HL-60 (cell line): Measurements from ENCODE around the gene GBGT1.
"Not testable (repeated sequence)": the region's sequence is repeated elsewhere in the genome, so short reads cannot be mapped to it uniquely, and the experiment has no call there.

Experiments used
- DNase-seq, 2 experiments: peaks; one replicate each; pipeline ENCODE4 v3.0.0-alpha.2; 2010 to 2020; ENCODE audit warnings: low read depth in 1 of 2, low spot score in 1 of 2
- H3K27ac ChIP-seq: fragments of 250-450 bp; sonication (Bioruptor Pico); replicated peaks from 2 replicates; pipeline ENCODE4 v1.5.1; 2020; ENCODE audit warnings: mild to moderate bottlenecking, moderate library complexity
- H3K27me3 ChIP-seq: fragments of 250-450 bp; sonication (Bioruptor Pico); 2 replicates; pipeline ENCODE4 v1.5.1; 2021; ENCODE audit warnings: mild to moderate bottlenecking, moderate library complexity; ENCODE audit not compliant: insufficient read depth, poor library complexity, severe bottlenecking
- H3K4me3 ChIP-seq: replicated peaks from 2 replicates; pipeline ENCODE4 v1.5.1; 2011; ENCODE audit warnings: mild to moderate bottlenecking, control low read depth, low read length; ENCODE audit not compliant: insufficient read depth
- CTCF ChIP-seq: IDR thresholded peaks from one replicate; pipeline ENCODE4 v1.5.1; 2011; ENCODE audit warnings: low read length, control low read depth, inconsistent platforms; ENCODE audit not compliant: insufficient read depth
- GABPA ChIP-seq: IDR thresholded peaks from 2 replicates; pipeline ENCODE4 v1.6.1; 2012; ENCODE audit warnings: low read depth
- POLR2AphosphoS5 ChIP-seq: IDR thresholded peaks from 2 replicates; pipeline ENCODE4 v1.6.1; 2012; ENCODE audit warnings: low read depth
- REST ChIP-seq: IDR thresholded peaks from 2 replicates; pipeline ENCODE4 v1.6.1; 2012; ENCODE audit warnings: low read depth; ENCODE audit not compliant: insufficient replicate concordance
- SPI1 ChIP-seq: IDR thresholded peaks from 2 replicates; pipeline ENCODE4 v1.6.1; 2012; ENCODE audit warnings: low read depth, mild to moderate bottlenecking, borderline replicate concordance

GBGT1 gene

DNA sequence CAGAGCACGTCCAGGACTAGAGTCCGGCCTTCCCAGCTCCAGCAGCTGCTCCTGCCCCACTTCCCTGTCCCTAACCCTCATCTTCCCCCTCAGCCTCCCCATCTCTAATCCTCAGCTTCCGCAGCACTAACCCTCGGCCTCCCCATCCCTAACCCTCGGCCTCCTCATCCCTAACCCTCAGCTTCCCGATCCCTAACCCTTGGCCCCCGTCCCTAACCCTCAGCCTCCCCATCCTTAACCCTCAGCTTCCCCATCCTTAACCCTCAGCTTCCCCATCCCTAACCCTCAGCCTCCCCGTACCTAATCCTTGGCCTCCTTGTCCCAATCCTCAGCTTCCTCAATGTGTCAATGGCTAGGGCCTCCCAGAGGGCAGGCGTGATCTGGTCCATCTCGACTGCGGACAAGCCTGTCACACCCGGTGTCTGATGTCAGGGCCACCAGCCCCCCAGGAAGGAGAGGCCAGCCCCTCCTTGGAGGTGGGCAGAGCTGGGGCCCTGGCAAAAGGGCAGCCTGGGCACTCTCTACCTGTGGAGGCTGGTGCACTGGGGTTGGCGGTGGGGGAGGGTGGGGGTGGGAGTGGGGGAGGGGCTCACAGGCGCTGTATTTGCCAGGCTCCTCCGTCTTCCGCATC is 43.9 kb upstream of the GBGT1 start:
- Histone ChIP-seq H3K4me3 (no peak overlapping the region), H3K27me3 (no peaks in the 10 kb centered on the region), H3K27ac (no peak overlapping the region)
- DNase-seq, result no peak
- no peak for TF ChIP-seq CTCF
- TF ChIP-seq SPI1, result no peak
- TF ChIP-seq POLR2AphosphoS5, result no peak
- no peak for TF ChIP-seq GABPA
- TF ChIP-seq REST, result no peak

DNA sequence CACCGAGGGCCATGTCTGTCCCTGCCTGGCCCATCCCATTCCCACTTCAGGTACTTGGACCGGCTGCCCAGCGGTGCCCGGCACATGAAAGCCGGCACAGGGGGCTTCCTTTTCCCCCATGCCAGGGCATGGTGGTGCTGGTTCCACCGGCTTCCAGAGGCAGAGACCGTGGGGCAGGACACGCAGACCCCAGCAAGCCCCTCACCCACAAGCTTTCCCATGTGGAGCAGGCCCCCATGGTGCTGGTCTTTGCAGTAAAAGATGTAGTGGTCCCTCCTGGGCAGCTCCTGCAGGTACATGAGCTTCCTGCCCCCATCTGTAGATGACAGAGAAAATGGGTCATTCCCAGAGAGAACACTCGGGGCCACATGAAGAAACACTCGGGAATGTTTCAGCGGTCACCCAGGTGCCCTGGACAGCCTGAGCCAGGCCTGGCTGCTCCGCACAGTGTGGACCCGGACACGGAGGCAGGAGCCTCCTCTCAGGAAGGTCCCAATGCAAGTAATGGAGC is 43.4 kb upstream of the GBGT1 start:
- H3K27me3 ChIP-seq, result no peaks in the 10 kb centered on the region
- no peak overlapping the region for H3K4me3 ChIP-seq
- no peak for TF ChIP-seq REST
- no peak for DNase-seq
- no peak overlapping the region for H3K27ac ChIP-seq

DNA sequence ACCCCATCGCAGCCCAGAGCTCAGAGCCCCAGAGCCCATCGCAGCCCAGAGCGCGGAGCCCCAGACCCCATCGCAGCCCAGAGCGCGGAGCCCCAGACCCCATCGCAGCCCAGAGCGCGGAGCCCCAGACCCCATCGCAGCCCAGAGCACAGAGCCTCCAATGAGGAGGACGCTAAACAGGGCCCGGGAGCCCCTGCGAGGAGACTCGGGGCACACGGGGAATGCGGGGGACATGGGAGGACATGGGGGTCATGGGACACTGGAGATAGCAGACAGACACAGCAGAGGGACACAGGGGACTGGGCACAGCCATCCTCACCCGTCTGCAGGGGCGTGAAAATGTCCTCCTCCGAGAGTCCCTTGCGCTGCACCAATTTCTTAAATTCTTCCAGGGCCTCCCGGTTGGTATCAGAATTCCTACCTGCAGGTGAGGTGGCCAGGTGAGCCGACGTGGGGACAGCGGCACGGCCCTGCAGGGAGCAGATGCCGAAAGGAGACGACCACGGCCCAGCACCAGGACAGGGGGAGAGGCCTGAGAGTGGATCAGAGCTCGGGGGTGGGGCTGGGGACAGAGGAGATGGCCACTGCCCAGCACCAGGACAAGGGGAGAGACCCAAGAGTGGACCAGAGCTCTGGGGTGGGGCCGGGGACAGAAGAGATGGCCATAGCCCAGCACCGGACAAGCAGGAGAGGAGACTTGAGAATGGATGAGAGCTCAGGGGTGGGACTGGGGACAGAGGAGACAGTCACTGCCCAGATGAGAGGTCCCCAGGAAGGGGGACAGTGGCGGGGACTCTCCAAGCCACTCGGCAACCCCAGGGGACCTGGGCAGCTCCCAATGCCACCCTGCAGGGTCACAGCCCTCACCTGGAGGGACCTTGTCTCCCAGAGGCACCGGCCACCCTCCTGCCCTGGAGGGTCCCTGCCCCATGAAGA is 42.5 kb upstream of the GBGT1 start:
- H3K4me3 ChIP-seq, result no peak overlapping the region
- H3K27ac ChIP-seq, result no peak overlapping the region
- H3K27me3 ChIP-seq, result no peaks in the 10 kb centered on the region
- DNase-seq, result no peak
- TF ChIP-seq GABPA (no peak), SPI1 (no peak), CTCF (no peak), REST (no peak), POLR2AphosphoS5 (no peak)

GRCh38 chr9:133205481-133205887 is 41.8 kb upstream of the GBGT1 start:
- not testable (repeated sequence) for H3K4me3 ChIP-seq, H3K27ac ChIP-seq, H3K27me3 ChIP-seq, DNase-seq
